Keratinocyte (primary cell): ENCODE results near the gene MARCHF6. TPM values are rescaled to one million over a fixed set of nuclear protein-coding genes. Genes with fewer than 3 reads are reported as not detected.

Experiments
- DNase-seq: peaks from one replicate; pipeline ENCODE4 v3.0.0-alpha.2; 2011; ENCODE audit warnings: low read depth, missing footprints, low spot score
- FAIRE-seq: peaks from 2 replicates; lab custom pipeline; 2011; peaks lifted over from hg19 to GRCh38; lab: Jason Lieb, UNC
- H2AFZ ChIP-seq: 2 replicates; pipeline ENCODE4 v1.6.0; 2012; ENCODE audit warnings: low read length, control low read depth, inconsistent platforms; ENCODE audit not compliant: control insufficient read depth
- H3K27ac ChIP-seq: 2 replicates; pipeline ENCODE4 v1.5.1; 2011; ENCODE audit warnings: low read length; ENCODE audit not compliant: control insufficient read depth, insufficient read depth
- H3K27me3 ChIP-seq: 3 replicates; pipeline ENCODE4 v1.6.0; 2011; ENCODE audit warnings: low read length; ENCODE audit not compliant: control insufficient read depth, insufficient read depth; ENCODE audit errors: extremely low read depth
- H3K36me3 ChIP-seq, 2 experiments: 2 replicates in 1 of 2; 3 replicates in 1 of 2; pipeline ENCODE4 v1.5.1; 2011; ENCODE audit warnings: low read length in 2 of 2, mild to moderate bottlenecking in 1 of 2; ENCODE audit not compliant: control insufficient read depth in 2 of 2, insufficient read depth in 2 of 2; ENCODE audit errors: extremely low read depth in 1 of 2
- H3K4me1 ChIP-seq: 3 replicates; pipeline ENCODE4 v1.5.1; 2011; ENCODE audit warnings: low read length; ENCODE audit not compliant: control insufficient read depth, insufficient read depth; ENCODE audit errors: extremely low read depth
- H3K4me2 ChIP-seq: 3 replicates; pipeline ENCODE4 v1.6.0; 2011; ENCODE audit warnings: low read depth, low read length; ENCODE audit not compliant: control insufficient read depth, insufficient read depth; ENCODE audit errors: extremely low read depth
- H3K4me3 ChIP-seq, 3 experiments: fragments of 200-600 bp in 1 of 3; sonication (generic) in 1 of 3; 2 replicates in 2 of 3; 3 replicates in 1 of 3; pipeline ENCODE4 v1.5.1; 2011 to 2016; ENCODE audit warnings: low read length in 3 of 3, mild to moderate bottlenecking in 3 of 3, control low read depth in 2 of 3, inconsistent platforms in 1 of 3, low read depth in 1 of 3, mixed read lengths in 1 of 3, mixed run types in 1 of 3, moderate library complexity in 1 of 3; ENCODE audit not compliant: control insufficient read depth in 2 of 3, insufficient read depth in 2 of 3; ENCODE audit errors: extremely low read depth in 1 of 3
- H3K79me2 ChIP-seq: 2 replicates; pipeline ENCODE4 v1.6.0; 2012; ENCODE audit warnings: low read length; ENCODE audit not compliant: control insufficient read depth, insufficient read depth
- H3K9ac ChIP-seq: 3 replicates; pipeline ENCODE4 v1.6.0; 2011; ENCODE audit warnings: low read length; ENCODE audit not compliant: control insufficient read depth, insufficient read depth; ENCODE audit errors: extremely low read depth
- H3K9me1 ChIP-seq: 3 replicates; pipeline ENCODE4 v1.6.0; 2011; ENCODE audit warnings: low read length; ENCODE audit not compliant: control insufficient read depth, insufficient read depth; ENCODE audit errors: extremely low read depth
- H3K9me3 ChIP-seq: 2 replicates; pipeline ENCODE4 v1.5.1; 2012; ENCODE audit warnings: low read depth, low read length; ENCODE audit not compliant: control insufficient read depth
- H4K20me1 ChIP-seq: 3 replicates; pipeline ENCODE4 v1.6.0; 2011; ENCODE audit warnings: low read length; ENCODE audit not compliant: control insufficient read depth, insufficient read depth; ENCODE audit errors: extremely low read depth
- EZH2 ChIP-seq: IDR thresholded peaks from one replicate; pipeline ENCODE4 v1.6.1; 2012; ENCODE audit warnings: inconsistent platforms, mild to moderate bottlenecking, low read length, moderate library complexity
- dilution Hi-C: fragments of 300-500 bp; cut with MboI; formaldehyde crosslinking; loops from one replicate; pipeline ENCODE4 v1.7.0; 2020; ENCODE audit warnings: low sequenced_read_pairs; ENCODE audit not compliant: extremely low pct_ligation_motif_present
- polyA plus RNA-seq, 5 experiments: library from polyadenylated mRNA; depleted of rRNA in 3 of 5; stranded (reverse) in 3 of 5; stranded (forward) in 1 of 5; unstranded in 1 of 5; fragments of >200 nt; gene quantifications; 1 replicate in 1 of 5; 2 replicates in 3 of 5; 3 replicates in 1 of 5; pipeline versions ENCODE4 v1.2.1 to v1.2.3, GENCODE V29; 2011 to 2012; ENCODE audit warnings: missing spikeins in 2 of 5, low read depth in 1 of 5, low replicate concordance in 1 of 5
- TF ChIP-seq, protein P1 (sequence below), 3 experiments: IDR thresholded peaks in 1 of 3; conservative IDR thresholded peaks in 1 of 3; optimal IDR thresholded peaks in 1 of 3; 2 replicates in 2 of 3; 3 replicates in 1 of 3; pipeline versions ENCODE3 to v1.5.1; 2011; ENCODE audit warnings: low read length in 3 of 3, mild to moderate bottlenecking in 3 of 3, moderate library complexity in 2 of 3, control low read depth in 1 of 3, inconsistent platforms in 1 of 3; ENCODE audit not compliant: insufficient read depth in 2 of 3; ENCODE audit errors: extremely low read depth in 1 of 3

MARCHF6 gene
- polyA plus RNA-seq, 1 donor (not counting 4 experiments of a cell fraction or from before 2014, with no cell fraction given), result 196 TPM

DNA sequence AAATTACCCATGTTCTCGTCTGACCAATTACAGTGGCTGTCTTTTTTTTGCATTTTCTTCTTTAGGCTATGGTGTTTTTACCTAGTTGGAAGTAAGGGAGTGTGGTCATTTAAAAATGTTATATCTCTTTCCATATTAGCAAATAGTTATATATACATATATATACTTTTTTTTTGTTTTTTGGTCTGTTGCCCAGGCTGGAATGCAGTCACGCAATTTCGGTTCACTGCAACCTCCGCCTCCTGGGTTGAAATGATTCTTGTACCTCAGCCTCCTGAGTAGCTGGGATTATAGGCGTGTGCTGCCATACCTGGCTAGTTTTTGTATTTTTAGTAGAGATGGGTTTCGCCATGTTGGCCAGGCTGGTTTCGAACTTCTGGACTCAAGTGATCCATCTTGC lies 12.3 kb downstream of the MARCHF6 start:
- H3K9ac ChIP-seq, result no peak overlapping the region
- FAIRE-seq (no peak), DNase-seq (no peak)
- no peak overlapping the region for H3K27ac ChIP-seq
- H3K4me3 ChIP-seq, result no peak overlapping the region
- TF ChIP-seq, protein P1, sequence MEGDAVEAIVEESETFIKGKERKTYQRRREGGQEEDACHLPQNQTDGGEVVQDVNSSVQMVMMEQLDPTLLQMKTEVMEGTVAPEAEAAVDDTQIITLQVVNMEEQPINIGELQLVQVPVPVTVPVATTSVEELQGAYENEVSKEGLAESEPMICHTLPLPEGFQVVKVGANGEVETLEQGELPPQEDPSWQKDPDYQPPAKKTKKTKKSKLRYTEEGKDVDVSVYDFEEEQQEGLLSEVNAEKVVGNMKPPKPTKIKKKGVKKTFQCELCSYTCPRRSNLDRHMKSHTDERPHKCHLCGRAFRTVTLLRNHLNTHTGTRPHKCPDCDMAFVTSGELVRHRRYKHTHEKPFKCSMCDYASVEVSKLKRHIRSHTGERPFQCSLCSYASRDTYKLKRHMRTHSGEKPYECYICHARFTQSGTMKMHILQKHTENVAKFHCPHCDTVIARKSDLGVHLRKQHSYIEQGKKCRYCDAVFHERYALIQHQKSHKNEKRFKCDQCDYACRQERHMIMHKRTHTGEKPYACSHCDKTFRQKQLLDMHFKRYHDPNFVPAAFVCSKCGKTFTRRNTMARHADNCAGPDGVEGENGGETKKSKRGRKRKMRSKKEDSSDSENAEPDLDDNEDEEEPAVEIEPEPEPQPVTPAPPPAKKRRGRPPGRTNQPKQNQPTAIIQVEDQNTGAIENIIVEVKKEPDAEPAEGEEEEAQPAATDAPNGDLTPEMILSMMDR (optimal IDR thresholded peaks at IDR 0.05 in 1 of 3, IDR thresholded peaks at IDR 0.05 in 1 of 3, conservative IDR thresholded peaks at IDR 0.05 in 1 of 3; ENCODE audit: extremely low read depth in 1 of 3, insufficient read depth in 2 of 3, low read length in 3 of 3), result no peak
- TF ChIP-seq EZH2, result no peak
- H2AFZ ChIP-seq, result no peak overlapping the region
- no peaks in the 10 kb centered on the region for H3K27me3 ChIP-seq
- H3K79me2 ChIP-seq, result peaks cover 95% of the 10 kb centered on the region
- no peak overlapping the region for H3K4me2 ChIP-seq
- dilution Hi-C loops, result no loop called here
- no peaks in the 10 kb centered on the region for H3K9me3 ChIP-seq
- H4K20me1 ChIP-seq, result peaks cover 3% of the 10 kb centered on the region
- H3K9me1 ChIP-seq, result no peaks in the 10 kb centered on the region
- peaks cover 19% of the 10 kb centered on the region for H3K4me1 ChIP-seq
- no peaks in the 10 kb centered on the region for H3K36me3 ChIP-seq

DNA sequence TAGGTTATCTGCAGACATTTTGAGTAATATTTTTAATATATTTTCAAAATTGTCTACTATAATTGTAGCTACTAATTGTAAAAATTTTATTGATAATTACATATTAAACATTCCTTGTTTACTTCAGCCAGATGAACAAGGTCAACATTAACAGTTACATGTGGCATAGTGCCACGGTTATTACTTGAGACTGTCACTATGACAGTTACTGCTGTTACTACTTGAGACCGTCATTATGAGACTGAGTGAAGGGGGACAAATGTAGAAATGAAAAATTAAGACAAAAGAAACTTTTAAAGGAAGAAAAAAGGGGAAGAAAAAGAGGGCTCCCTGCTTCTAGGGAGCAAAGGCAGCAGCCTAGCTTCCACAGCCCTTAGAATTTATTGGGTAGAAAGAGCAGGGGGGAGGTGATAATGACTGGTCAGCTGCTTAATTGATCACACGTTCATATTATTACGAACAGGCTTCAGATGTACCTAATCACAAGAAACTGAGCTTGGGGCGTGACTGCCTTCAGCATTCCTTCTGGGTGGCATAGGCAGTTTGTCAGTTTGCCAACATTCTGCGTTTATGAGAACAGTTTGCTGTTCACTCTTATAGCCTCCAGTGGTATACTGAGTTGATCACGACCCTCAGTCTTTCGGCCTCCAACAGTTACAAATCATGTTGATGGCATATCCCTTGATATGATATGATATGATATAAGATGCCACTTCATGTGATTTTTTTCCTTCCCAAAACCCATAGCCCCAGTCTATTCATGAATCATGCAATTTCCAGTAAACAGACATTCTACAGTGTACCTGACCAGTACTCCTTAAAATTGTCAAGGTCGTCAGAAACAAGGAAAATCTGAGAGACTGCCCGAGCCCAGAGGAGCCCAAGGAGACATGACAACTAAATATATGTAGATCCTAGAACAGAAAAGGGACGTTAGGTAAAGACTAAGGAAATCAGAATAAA lies 13.1 kb downstream of the MARCHF6 start:
- peaks cover 3% of the 10 kb centered on the region for H4K20me1 ChIP-seq
- peak overlapping the region; percentile 69 for H3K27ac ChIP-seq
- H3K9me1 ChIP-seq, result no peaks in the 10 kb centered on the region
- FAIRE-seq (peak; percentile 87), DNase-seq (no peak)
- H3K4me2 ChIP-seq, result peak overlapping the region; percentile 72
- dilution Hi-C loops, result no loop called here
- TF ChIP-seq EZH2, result no peak
- TF ChIP-seq, protein P1 (optimal IDR thresholded peaks at IDR 0.05 in 1 of 3, IDR thresholded peaks at IDR 0.05 in 1 of 3, conservative IDR thresholded peaks at IDR 0.05 in 1 of 3; ENCODE audit: extremely low read depth in 1 of 3, insufficient read depth in 2 of 3, low read length in 3 of 3), result no peak
- peaks cover 95% of the 10 kb centered on the region for H3K79me2 ChIP-seq
- H3K27me3 ChIP-seq, result no peaks in the 10 kb centered on the region
- peaks cover 19% of the 10 kb centered on the region for H3K4me1 ChIP-seq
- no peaks in the 10 kb centered on the region for H3K9me3 ChIP-seq
- H2AFZ ChIP-seq, result no peak overlapping the region
- no peaks in the 10 kb centered on the region for H3K36me3 ChIP-seq
- peak overlapping the region; percentile 58 for H3K9ac ChIP-seq
- H3K4me3 ChIP-seq, result peak overlapping the region in 2 of 3 experiments; percentile 26 to 41
